ENCODE results near the gene CFAP46.
"Not testable (repeated sequence)": the region's sequence is repeated elsewhere in the genome, so short reads cannot be mapped to it uniquely, and the experiment has no call there.

Gene CFAP46

GRCh38 chr10:132926777-132927650 lies 15.4 kb downstream of the CFAP46 start:
- DNase-seq, result no peak

DNA sequence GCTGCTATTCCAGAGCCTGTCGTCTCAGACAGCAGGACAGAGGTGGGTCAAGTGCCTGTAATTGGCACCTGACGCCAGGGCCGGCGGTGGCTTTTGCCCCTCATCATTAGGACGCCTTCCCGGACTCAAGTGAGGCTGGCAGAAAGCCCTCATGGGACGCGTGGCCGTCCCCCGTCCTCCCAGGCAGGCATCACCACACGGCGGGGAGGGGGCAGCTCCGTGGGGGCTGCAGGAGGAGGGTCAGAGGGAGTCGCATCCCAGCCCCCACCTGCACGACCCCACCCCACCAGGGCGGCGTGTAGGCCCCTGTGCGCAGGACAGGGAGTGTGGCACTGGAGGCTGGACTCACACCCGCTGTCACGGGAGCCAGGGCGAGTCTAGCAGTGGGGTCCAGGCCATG lies 16.3 kb downstream of the CFAP46 start:
- no peak for DNase-seq

GRCh38 chr10:132925614-132926013 lies 16.8 kb downstream of the CFAP46 start:
- DNase-seq, result no peak

- DNase-seq, result no peak
These were observed 17.3 kb downstream of the CFAP46 start for GRCh38 chr10:132925071-132925561.

- DNase-seq, result no peak
These were observed 18.1 kb downstream of the CFAP46 start for GRCh38 chr10:132924046-132924952.

GRCh38 chr10:132923384-132923783 lies 19.0 kb downstream of the CFAP46 start:
- not testable (repeated sequence) for DNase-seq

GRCh38 chr10:132922872-132923271 lies 19.5 kb downstream of the CFAP46 start:
- no peak for DNase-seq

DNA sequence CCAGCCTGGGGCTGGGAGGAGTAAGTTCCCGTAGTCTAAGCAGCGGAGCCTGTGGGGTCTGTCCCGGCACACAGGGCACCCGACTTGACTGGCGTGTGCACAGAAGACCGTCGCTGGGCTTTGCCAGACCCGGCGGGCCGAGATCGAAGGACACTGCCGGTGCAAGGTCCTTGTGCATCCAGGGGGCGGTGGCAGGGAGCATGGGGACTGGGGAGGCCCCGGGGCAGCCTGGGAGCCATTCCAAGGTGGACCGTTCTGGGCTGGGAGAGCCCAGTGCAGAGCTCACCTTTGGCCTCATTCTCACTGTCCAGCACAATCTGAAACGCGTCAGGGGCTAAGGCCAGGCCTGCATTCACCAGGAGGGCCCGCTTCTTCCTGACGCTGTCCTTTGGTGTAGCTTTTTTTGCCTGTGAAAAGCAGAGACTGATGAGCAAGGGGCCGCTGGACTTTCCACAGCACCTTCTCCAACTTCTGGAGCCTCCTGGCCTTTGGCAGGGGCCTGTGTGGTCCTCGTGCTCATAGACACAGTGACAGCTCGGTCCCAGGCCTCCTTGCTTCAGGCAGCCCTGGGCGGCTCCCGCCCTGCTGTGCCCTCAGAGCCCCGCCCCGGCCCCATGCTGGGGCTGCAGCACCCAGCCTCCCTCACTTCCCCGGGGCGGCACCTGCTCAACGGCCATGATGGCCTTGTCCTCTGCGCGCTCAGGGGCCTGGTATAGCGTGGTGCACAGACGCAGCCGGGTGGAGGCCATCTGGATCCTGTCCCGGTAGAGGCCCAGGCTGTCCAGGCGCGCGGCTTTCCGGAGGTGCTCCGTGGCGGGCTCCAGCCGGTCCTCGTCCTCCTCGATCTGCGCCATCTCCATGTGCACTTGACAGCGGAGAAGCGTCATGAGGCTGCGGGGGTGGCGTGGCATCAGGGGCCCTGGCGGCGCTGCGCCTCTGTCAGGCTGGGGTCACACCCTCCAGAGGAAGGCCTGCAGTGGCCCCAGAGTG lies 20.3 kb downstream of the CFAP46 start:
- no peak for DNase-seq

DNA sequence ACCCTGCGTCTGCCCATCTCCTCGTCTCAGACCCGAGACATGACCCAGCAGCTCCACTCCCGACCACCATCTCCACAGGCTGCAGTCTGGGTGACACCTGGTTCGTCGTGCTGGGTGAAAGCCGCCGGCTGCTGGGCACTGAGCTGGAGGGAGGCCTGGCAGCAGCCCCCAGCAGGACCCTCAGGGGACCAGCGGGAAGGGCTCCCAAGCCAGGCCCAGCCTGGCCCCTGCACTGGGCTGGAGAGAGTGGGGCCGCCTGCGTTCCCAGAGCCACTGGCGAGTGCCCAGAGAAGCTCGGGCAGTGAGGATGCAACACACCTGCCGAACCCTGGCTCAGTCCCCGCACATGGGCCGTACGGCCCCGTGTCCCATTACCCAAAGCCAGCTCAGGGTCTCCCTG lies 21.3 kb downstream of the CFAP46 start:
- DNase-seq, result no peak

DNA sequence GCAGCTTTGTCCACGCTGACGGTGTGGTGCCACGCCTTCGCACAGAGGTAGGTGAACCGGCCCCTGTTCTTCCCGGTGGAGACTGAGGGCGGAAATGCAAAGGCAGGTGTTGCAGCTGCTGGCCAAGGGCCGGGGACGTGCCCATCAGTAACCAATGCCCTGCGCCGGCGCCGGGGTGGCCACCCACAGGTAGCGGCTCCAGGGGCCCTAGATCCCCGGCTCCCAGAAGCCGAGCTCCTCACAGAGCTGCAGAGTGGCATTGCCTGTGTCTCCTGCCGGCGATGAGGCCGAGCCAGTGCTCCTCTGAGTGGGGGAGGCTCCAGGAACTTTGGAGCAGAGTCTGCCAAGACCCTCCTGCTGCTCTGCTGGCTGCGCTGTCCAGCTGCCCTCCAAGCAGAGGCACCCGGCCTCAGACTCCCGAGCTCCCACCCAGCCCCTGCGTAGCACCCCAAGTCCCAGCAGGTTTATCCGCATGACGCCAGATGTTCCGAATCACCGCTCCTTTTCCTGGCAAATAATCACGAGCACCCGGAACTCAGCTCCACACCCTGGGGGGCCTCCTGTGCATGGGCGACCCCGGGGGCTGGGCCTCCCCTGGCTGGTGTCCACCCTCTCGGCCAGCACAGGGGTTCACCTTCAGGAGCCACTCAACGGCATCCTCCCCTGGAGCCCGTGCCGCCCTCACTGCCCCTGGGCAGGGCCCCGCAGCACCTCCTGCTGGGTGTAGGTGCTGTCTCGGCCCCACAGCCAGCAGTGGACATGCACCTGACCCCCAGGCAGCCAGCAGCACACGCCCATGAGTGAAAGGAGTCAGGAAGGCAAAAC lies 22.1 kb downstream of the CFAP46 start:
- DNase-seq, result no peak

DNA sequence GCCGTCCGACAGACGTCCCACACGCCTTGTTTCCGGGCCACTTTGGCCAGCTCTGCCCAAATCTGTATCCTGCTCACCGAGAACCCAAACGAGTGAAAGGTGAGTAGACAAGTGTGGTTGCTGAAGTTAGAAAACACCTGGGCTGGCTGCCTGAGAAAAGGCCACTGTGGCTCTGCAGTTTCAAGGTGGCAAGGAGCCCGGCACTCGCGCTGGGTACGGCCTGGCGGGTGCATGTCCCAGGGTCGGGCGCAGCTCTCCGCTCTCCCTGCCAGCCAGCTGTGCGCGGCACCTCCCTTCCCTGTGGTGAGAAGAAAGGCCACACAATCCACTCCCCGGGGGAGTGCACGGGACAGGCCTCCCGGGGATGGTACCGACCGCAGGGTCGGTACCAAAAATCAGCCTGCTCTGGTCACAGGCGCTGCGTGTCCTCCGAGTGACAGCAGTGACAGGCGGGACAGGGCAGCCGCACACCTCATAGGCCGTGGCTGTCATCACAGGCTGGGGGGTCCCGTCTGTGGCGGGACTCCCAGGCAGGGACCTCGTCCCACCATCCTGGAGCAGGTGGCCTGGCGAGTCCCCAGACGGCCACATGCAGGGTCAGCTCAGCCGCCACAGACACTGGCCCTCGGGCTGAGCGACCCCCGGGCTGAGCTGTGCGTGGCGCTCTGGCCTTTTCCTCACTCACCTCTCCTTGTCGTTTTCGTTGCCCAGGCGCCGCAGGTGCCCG lies 22.8 kb downstream of the CFAP46 start:
- DNase-seq, result no peak

GRCh38 chr10:132918617-132919373 lies 23.6 kb downstream of the CFAP46 start:
- no peak for DNase-seq

GRCh38 chr10:132918264-132918616 lies 24.1 kb downstream of the CFAP46 start:
- DNase-seq, result no peak

DNA sequence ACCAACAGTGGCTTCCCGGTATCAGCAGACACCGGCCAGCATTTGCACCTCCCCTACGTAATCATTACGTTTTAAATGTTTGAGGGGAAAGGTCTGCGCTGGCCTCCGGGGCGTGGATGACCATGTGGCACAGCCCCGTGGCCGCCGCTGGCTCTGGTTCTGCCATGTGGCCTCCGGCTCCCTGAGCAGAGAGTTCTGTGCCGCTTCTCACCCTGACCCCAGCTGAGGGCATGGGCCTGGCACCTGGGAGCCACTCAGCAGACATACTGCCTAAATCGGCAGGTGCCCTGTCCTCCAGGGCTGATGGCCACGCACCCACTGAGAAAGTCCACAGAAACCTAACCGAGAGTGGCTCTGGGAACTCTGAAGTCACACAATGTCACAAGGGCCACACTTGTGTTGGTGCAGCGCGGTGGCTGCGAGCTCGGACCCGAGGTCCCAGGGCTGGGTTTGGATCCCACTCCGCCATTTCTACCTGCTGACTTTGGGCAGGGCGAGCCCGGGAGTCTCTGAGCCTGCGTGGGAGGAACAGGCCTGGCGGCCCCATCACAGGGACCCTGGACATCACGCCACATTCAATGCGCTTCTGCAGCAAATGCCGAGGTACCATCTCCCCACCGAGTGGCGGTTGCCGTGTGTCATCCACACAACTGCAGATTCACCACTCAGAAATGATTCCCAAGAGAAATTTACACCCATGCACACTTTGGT lies 25.3 kb downstream of the CFAP46 start:
- DNase-seq, result no peak

DNA sequence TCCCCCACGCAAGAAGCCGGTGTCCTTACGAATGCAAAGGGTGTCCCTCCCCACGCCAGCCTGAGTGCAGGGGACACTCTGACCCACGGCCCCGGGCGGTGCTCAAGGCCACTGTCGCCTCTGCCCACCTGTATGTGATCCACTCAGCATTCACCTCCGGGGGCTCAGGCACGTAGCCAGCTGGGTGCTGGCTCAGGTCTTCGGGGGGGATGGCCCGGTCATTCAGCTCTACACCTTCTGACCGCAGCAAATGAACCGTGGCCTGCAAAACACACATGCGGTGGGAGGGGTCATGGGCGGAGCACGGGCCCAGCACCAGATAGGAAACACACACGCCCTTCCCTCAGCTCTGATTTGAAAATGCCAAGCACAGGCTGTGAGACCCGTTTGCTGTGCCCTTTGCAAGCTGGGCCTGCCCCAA lies 25.9 kb downstream of the CFAP46 start:
- DNase-seq, result no peak

DNA sequence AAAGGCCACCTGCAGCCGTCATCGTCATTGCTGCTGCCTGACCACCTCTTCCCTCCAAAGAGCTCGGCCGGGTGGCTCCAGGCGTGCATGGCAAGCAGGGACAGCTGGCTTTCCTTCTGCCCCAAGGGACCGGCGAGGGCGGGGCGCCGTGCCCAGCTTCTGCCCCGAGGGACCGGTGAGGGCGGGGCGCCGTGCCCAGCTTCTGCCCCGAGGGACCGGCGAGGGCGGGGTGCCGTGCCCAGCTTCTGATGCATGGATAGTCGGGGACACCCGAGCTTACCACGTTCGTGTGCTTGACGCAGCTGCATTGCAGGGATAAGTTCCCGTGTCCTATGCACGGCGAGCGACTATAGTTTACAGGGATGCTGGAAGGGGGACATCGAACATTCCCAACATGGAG lies 27.0 kb downstream of the CFAP46 start:
- DNase-seq, result no peak

DNA sequence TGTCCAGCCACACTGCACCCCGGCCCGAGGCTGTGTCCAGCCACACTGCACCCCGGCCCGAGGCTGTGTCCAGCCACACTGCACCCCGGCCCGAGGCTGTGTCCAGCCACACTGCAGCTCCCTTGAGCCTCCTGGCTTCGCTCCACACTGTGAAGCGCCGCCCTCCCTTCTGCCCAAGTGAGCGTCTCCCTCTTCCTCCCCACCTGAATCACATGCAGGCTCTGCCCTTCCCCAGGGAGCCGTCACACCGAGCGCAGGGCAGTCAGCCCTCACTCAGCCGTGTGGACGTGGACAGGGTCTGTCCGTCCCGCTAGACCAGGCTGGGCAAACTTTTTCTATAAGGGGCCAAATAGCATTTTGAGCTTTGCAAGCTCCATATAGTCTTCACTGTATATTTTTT lies 27.6 kb downstream of the CFAP46 start:
- DNase-seq, result no peak

DNA sequence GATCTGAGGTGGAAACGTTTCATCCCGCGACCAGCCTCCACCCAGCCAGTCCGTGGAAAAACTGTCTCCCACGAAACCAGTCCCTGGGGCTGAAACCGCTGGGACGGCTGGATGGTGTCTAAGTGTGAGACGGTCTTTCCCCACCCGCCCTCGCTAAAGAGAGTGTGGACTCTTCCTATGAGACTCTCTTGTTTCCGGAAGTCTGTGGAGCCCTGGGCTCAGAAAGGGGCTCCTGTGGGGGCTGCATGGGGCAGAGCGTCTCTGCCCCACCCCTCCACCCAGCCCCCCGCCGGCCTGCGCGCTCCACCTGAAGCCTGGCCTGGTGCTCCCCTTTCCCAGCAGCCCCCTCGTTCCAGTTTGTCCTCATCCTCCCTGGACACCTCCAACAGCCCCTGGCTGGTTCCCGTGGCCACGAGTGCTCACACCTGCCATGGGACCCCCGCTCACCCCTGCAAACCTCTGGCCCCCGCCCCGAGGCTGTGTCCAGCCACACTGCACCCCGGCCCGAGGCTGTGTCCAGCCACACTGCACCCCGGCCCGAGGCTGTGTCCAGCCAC lies 28.7 kb downstream of the CFAP46 start:
- no peak for DNase-seq

All from NCI-H187 treated with DMSO at 0.1 percent for 48 hours (cell line).